ENCODE results near the gene IL21R. TPM values are rescaled to one million over a fixed set of nuclear protein-coding genes. Genes with fewer than 3 reads are reported as not detected.
"Not testable (repeated sequence)": the region's sequence is repeated elsewhere in the genome, so short reads cannot be mapped to it uniquely, and the experiment has no call there.

Gene IL21R
- polyA plus RNA-seq, 3 donors = 0.12 to 0.22 (median 0.18) TPM

DNA sequence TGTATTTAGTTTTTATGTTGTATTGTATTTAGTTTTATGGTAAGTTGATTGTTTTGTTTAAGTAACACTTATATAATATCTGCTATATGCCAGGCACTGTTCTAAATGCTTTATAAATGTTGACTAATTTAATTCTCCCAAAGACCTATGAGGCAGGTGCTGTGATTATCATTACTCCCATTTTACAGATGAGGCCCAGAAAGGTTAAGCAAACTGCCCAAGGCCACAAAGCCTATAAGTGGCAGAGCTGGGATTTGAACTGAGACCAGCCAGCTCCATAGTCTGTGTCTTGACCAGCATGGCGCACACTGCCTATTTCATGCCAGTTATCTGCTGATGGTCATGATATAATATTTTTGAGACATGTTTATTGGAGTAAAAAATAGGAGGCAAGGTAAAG lies 24.0 kb downstream of the IL21R start:
- no peak for DNase-seq (ENCODE audit: low read depth in 3 of 3, low spot score in 2 of 3)

DNA sequence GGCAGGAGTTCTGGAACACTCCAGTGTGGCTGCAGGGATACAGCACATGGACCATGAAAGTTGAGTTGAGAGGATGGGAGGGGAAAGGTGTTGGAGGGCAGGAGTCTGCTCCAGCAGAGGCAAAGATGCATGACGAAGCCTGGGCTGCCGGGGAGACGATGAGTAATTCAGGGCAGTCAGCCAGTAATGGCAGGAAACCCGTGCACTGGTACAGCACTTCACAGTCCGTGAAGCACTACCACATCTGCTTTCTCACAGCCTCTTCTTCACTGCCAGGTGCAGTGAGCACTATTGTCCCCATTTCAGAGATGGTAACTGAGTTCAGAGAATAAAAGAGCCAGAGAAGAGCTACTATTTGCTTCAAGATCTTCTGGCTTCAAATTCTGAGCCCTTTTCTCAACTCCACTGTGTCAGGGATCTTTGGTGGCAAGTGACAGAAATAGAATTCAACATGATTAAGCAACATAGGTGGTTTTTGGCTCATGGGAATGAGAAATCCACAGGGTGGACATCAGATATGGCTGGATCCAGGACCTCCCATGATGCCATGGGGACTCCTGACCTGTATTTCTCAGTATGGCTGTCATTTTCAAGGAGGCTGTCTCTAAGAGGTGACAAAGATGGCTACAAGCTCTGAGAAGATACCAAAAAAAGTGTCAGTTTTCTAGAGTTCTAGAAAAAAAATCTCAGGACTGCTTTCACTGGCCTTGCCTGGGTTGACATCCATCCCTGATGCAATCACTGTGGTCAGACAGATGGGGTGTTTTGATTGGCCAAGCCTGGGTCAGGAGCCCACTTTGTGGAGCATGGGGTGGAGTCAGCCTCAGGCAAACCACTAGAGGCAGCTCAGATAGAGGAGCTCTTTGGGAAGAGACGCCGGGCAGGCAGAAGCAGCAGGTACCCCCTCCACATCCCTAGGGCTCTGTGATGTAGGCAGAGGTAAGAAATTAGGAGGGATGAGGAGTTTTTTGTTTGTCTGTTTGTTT lies 24.7 kb downstream of the IL21R start:
- no peak for DNase-seq (ENCODE audit: low read depth in 3 of 3, low spot score in 2 of 3)

DNA sequence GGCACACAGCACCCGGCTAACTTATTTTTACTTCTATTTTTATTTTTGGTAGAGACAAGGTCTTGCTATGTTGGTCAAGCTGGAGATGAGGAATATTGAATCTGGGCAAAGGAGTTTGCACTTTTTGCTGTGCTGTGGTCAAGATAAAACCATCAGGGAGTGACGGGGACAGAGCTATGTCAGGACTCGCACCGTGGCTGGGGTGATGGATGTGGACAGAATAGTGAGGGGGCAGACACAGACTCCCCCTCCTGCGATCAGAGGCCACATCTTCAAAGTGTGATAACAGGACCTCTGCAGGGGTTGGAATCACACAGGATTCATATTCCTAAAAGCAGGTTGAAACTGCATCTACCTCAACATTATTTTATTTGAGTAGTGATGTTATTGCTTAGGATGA lies 25.6 kb downstream of the IL21R start:
- DNase-seq (ENCODE audit: low read depth in 3 of 3, low spot score in 2 of 3) = no peak

DNA sequence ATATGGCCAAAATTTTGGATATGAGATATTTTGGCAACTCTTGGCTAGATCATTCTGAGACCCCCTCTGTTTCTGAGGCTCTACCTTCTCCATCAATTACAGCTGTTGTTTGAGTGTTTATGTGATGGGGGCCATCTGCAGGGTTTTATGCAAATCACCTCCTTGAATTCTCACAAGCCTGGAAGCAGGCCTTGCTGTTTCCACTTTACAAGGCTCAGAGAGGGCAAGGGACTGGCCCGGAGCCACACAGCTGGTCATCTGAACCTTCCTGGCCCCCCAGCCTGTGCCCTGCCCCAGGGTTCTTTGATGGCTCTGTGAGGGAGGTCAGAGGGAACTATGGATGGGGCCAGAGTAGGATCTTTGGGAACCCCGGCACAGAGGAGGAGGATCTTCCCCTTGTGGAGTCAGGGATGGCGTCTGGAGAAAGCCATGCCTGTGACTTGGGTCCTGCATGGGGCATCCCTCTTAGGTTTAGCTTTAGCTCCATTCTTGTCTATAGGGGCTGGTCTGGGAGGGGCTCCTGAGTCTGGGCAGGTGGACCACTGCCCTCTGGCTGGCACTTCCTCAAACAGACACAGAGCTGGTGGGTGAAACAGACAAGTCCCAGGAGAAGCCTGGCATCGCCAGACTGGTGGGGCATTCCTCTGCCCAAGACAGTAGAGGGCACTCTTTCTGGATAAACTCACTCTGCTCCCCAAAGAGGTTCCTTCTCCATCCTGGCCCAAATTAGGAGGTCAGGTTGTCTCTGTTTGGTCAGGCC lies 26.2 kb downstream of the IL21R start:
- DNase-seq (ENCODE audit: low read depth in 3 of 3, low spot score in 2 of 3) = no peak

DNA sequence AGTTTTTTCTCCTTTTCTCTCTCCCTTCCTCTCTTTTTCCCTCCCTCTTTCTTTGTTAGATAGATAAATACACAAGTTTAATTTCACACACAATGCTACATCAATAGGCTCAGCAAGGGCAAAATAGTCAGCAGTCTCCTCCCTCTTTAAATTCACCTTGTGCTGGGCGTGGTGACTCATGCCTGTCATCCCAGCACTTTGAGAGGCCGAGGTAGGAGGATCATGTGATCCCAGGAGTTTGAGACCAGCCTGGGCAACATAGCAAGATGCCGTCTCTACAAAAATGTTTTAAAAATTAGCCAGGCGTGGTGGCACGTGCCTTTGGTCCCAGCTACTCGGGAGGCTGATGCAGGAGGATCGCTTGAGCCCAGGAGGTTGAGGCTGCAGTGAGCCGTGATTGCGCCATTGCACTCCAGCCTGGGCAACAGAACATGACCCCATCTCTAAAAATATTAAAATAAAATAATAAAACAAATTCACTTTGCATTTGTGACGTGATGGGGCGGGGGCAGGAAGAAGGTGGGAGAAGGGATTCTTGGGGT lies 27.4 kb downstream of the IL21R start:
- no peak for DNase-seq (ENCODE audit: low read depth in 3 of 3, low spot score in 2 of 3)

DNA sequence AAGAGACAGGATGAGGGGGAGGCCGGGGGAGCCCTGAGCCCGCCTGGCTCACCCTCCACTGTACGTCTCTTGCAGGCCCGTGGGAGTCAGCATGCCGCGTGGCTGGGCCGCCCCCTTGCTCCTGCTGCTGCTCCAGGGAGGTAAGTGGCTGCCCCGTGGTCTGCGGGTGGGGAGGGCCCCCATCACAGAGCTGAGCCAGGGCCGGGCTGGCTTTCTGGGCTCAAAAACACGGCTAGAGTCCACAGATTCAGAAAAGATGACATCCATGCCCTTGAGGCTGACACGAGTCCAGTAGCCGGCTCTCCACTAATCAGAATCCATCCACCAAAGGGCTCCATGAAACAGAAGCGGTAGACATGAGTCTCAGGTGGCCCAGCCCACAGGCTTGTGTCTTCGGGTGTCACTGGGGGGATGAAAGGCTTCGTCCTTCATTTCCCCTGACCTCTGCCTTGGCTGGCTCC lies 28.0 kb downstream of the IL21R start:
- DNase-seq (ENCODE audit: low read depth in 3 of 3, low spot score in 2 of 3) = no peak

DNA sequence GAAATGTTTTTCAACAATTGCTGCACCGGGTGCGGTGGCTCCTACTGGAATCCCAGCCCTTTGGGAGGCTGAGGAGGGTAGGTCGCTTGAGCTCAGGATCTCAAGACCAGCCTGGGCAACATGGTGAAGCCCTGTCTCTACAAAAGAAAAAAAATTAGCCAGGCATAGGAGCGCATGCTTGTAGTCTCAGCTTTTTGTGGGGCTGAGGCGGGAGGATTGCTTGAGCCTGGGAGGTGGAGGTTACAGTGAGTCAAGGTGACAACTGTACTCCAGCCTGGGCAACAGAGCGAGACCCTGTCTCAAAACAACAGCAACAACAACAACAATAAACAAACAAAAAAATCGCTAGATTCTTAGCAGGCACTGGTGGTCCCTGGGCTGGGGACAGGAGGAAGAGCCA lies 28.5 kb downstream of the IL21R start:
- DNase-seq (ENCODE audit: low read depth in 3 of 3, low spot score in 2 of 3) = no peak

DNA sequence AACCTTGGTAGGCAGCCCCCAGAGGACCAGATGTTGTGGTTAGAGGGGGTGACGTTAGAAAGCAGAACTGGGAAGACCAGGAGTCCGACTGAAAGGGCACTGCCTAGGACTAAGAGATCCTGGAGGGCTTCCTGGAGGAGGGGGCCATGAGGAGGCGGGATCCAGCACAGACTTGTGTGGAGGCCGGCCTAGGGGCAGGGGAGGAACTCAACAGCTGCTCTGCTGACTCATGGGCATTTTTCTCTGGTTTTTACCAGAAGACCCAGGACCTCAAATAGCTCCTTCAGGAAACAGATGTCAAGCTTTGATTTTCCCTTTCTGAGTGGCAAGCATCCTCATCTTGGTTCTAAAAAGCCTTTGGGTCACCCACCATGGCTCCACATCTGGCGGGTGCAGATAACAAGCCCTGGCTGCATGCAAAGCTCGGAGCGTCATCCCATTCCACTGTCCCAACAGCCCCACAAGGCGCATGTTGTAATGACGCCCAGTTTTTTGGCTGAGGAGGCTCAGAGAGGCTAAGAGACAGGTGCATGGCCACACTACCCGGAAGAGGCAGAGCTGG lies 29.0 kb downstream of the IL21R start:
- DNase-seq (ENCODE audit: low read depth in 3 of 3, low spot score in 2 of 3) = no peak

DNA sequence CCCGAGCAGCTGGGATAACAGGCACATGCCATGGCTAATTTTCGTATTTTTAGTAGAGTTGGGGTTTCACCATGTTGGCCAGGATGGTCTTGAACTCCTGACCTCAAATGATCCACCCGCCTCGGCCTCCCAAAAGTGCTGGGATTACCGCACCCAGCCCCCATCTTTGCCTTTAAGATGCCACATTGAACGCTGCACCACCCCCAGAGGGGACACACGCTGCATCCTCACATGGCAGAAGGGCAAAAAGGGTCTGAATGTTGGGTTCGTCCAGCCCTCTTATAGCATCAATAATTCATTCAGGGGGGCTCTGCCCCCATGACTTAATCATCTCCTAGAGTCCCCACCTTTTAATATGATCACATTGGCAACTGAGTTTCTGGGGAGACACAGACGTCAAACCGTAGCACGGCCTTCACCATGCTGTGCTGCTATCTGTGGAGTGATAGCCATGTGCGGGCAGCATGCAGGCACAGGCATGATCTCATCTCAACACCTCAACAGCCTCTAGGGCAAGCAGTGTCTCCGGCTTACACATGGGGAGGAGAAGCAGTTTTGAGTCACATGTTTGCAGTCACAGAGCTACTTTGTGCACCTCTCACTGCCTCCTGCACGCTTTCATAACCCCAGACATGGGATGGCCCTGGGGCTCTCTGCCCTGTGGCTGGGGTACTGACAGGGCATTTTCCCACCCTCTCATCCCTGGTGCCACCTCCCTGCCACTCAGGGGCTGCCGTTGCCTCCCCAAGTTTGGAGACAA lies 30.0 kb downstream of the IL21R start:
- DNase-seq (ENCODE audit: low read depth in 3 of 3, low spot score in 2 of 3) = no peak

DNA sequence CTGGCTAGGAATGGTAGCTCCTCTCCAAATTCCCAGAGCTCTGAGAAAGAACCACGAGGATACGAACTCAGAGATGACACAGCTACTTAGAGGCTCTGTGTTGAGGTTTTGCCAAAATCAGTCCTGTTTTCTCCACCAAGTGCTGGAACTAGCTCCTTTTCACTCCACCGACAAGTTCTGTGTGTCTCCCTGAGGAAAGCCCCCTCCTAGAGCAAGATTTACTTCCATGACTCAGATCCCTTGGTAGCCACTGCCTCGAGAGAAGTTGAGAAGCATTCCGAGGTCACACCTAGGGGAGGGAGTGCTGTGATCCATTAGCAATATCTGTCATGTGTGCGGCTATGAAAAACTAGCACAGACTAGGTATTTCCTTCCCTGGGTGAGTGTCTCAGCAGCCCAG lies 30.6 kb downstream of the IL21R start:
- DNase-seq (ENCODE audit: low read depth in 3 of 3, low spot score in 2 of 3) = no peak

DNA sequence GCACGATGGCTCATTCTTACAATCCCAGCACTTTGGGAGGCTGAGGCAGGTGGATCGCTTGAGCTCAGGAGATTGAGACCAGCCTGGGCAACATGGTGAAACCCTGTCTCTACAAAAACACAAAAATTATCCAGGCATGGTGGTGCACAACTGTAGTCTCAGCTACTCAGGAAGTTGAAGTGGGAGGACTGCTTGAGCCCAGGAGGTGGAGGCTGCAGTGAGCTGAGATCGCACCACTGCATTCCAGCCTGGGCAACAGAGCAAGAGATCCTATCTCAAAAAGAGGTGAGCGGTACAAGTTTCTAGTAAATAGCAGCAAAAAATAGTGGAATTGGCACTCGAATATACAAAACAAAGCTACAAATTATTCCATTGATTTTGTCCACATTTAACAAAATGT lies 31.2 kb downstream of the IL21R start:
- not testable (repeated sequence) for DNase-seq (ENCODE audit: low read depth in 3 of 3, low spot score in 2 of 3)

DNA sequence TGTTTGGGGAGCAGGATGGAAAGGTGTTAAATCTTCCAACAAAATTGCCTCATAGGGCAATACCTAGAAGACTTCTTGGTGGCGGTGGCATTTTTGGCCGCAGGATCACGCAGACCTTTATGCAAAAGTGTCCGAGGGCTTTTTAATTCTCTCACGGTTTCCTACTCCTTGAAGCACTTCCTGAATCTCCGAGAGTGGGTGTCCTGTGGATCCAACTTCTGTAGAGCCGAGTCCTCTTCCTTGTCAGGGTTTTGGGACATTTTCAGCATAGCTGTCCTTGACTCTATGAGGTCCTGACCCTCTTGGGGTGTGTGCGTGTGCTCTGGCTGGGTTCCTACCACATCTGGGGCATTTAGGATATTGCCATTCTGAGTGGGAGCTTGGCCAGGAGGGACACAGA lies 31.7 kb downstream of the IL21R start:
- no peak for DNase-seq (ENCODE audit: low read depth in 3 of 3, low spot score in 2 of 3)

DNA sequence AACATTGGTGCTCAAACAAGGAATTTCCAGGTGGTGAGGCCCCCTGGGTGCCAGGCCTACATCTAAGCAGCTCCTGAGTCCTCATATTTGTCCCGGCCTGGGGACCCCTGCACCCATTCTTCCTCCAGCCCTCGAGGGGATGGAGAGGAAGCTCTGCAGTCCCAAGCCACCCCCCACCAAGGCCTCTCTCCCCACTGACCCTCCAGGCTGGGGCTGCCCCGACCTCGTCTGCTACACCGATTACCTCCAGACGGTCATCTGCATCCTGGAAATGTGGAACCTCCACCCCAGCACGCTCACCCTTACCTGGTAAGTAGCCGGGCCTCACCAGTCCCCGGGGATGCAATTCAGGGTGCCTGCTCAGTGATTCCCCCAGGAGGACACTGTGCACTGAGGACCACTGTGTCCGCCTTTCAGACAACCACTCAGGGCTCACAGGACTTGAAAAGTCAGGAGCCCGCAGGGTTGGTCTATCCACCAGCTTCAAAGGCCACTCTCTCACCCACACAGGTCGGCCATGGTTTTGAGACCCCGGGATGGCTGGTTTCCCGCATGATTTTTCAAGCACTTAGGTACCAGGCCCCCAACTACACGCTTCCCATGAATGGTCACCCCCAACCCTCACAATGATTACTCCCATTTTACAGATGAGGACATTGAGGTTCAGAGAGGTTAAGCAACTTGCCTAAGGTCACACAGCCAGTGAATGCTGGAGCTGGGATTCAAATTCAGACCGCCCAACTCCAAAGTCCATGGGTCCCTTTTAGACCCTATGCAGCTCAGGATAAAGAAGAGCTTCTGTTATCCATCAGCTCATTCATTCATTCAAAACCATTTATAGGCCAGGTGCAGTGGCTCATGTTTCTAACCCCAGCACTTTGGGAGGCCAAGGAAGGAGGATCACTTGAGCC lies 32.4 kb downstream of the IL21R start:
- no peak for DNase-seq (ENCODE audit: low read depth in 3 of 3, low spot score in 2 of 3)

DNA sequence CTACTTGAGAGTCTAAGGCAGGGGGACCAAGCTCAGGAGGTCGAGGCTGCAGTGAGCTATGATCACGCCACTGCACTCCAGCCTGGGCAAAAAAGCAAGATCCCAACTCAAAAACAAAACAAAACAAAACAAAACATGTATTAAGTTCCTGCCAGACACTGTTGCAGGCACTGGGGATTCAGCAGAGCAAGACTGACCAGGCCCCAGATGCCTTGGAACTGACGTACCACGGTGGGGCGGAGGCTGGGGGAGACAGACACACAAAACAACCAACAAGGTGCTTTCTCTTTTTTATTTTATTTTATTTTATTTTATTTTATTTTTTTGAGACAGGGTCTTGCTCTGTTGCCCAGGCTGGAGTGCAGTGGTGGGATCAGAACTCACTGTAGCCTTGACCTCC lies 33.2 kb downstream of the IL21R start:
- not testable (repeated sequence) for DNase-seq (ENCODE audit: low read depth in 3 of 3, low spot score in 2 of 3)

DNA sequence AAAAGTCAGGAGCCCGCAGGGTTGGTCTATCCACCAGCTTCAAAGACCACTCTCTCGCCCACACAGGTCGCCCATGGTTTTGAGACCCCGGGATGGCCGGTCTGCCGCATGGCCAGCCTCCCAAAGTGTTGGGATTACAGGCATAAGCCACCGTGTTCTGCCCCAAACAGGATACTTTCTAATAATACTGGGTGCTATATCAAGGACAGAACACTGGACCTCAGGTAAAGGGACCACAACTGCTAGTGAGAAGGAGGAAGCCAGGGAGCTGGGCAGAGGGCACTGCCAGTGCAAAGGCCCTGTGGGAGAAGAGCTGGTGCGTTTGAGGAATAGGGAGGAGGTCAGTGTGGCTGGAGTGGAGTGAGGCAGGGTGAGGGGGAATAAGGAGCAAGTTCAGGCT lies 34.1 kb downstream of the IL21R start:
- DNase-seq (ENCODE audit: low read depth in 3 of 3, low spot score in 2 of 3) = no peak

DNA sequence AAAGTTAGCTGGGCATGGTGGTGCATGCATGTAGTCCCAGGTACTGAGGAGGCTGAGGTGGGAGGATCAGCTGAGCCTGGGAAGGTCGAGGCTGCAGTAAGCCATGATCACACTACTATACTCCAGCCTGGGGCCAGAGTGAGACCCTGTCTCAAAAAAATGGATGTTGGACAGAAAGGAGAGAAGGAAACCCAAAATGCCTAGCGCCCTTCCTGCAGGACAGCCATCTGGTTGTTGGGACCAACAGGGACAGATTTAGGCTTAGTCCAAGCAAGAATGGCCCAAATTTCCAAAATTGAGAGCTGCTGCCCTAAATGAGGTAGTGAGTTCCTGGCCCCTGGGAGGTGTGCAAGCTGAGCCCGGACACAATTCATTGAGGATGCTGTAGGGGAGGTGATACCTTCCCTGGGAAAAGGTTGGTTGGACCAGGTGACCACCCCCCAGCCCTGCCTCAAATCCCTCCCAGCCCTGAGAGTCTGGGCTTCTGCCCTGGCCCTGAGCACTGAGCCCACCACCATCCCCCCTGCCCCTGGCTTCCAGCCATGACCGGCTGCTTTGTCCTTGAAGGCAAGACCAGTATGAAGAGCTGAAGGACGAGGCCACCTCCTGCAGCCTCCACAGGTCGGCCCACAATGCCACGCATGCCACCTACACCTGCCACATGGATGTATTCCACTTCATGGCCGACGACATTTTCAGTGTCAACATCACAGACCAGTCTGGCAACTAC lies 35.1 kb downstream of the IL21R start:
- no peak for DNase-seq (ENCODE audit: low read depth in 3 of 3, low spot score in 2 of 3)

DNA sequence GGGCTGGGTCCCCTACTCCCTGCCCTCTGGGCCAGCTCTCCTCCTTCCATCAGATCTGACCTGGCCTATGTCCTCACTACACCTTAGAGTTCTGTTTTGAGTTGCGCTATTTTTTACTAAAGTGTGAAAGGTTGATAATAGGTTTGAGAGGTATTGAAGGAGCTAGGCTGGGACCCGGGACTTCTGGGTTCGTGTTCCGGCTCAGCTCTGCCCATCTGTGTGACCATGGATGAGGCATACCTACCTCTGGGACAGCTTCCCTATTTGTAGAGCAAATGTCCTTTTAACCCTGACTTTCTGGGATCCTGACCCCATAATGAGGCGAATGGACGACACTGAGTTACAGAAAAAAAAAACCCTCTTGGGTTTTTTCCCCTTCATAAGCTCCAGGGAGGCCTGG lies 36.0 kb downstream of the IL21R start:
- DNase-seq (ENCODE audit: low read depth in 3 of 3, low spot score in 2 of 3) = no peak

DNA sequence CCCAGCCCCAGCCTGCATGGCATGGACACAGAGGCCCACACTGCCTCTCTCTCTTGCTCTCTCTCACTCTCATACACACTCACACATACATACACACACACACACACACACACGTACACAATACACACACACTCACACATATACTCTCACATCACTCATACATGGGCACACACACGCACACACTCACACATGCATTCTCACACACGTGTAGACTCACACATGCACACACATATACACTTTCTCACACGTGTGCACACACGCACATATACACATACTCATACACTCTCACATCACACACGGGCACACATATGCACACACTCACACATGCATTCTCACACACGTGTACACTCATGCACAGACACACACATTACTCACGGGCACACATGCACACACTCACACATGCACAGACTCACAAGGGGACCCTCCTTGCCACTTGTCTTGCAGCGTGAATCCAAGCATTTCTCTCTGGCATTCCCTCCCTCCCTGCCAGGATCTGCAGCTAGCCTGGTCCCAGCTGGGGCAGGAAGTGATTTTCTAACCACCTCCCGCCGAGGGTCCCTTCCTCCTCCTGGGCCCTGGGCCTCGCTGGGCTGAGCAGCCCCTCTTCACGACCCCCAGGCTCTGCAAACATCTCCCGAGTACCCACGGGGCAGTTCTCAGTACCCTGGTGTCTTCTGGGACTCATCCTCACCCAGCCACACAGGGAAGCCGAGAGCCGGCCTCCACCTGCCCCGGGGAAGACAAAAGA lies 37.5 kb downstream of the IL21R start:
- no peak for DNase-seq (ENCODE audit: low read depth in 3 of 3, low spot score in 2 of 3)
